Neural cell (in vitro differentiated cells): ENCODE results near the gene MDH2. TPM values are rescaled to one million over a fixed set of nuclear protein-coding genes. Genes with fewer than 3 reads are reported as not detected.

Source experiments
- H2AFZ ChIP-seq: fragments of 200-600, 300-800 bp; sonication (generic), shearing (Covaris generic); 2 replicates; pipeline ENCODE4 v1.6.0; 2014; ENCODE audit warnings: low read depth, mild to moderate bottlenecking, antibody characterized with exemption, low read length, moderate library complexity
- H3F3A ChIP-seq: fragments of 200-600 bp; shearing (Covaris generic); 2 replicates; pipeline ENCODE4 v1.6.1; 2016; ENCODE audit warnings: mild to moderate bottlenecking, moderate library complexity, mixed read lengths, antibody characterized with exemption, low read length; ENCODE audit not compliant: insufficient read depth, poor library complexity, severe bottlenecking
- H3K27ac ChIP-seq: fragments of 200-600, 300-800 bp; sonication (generic), shearing (Covaris generic); 2 replicates; pipeline ENCODE4 v1.5.1; 2014; ENCODE audit warnings: mild to moderate bottlenecking, low read length, moderate library complexity
- H3K27me3 ChIP-seq: fragments of 300-800, 200-600 bp; sonication (generic), shearing (Covaris generic); 2 replicates; pipeline ENCODE4 v1.6.0; 2014; ENCODE audit warnings: mild to moderate bottlenecking, low read depth, low read length, moderate library complexity; ENCODE audit not compliant: insufficient read depth
- H3K36me3 ChIP-seq: fragments of 300-800, 200-600 bp; sonication (generic), shearing (Covaris generic); 2 replicates; pipeline ENCODE4 v1.5.1; 2014; ENCODE audit warnings: mild to moderate bottlenecking, antibody characterized with exemption, low read length, moderate library complexity; ENCODE audit not compliant: insufficient read depth
- H3K4me2 ChIP-seq: fragments of 300-800, 200-600 bp; sonication (generic), shearing (Covaris generic); 2 replicates; pipeline ENCODE4 v1.6.0; 2014; ENCODE audit warnings: mild to moderate bottlenecking, low read length
- H3K4me3 ChIP-seq: fragments of 300-800, 200-600 bp; sonication (generic), shearing (Covaris generic); 2 replicates; pipeline ENCODE4 v1.5.1; 2014; ENCODE audit warnings: mild to moderate bottlenecking, low read length, moderate library complexity
- H3K79me2 ChIP-seq: fragments of 200-600 bp; shearing (Covaris generic); replicated peaks from 2 replicates; pipeline ENCODE4 v1.6.0; 2014; ENCODE audit warnings: mild to moderate bottlenecking, low read length, moderate library complexity; ENCODE audit not compliant: insufficient read depth
- H3K9ac ChIP-seq: fragments of 300-800, 200-600 bp; sonication (generic), shearing (Covaris generic); 2 replicates; pipeline ENCODE4 v1.6.1; 2016; ENCODE audit warnings: mild to moderate bottlenecking, low read length, mixed read lengths
- H3K9me2 ChIP-seq: fragments of 200-600 bp; shearing (Covaris generic); 2 replicates; pipeline ENCODE4 v1.6.1; 2016; ENCODE audit warnings: mild to moderate bottlenecking, low read length, mixed read lengths; ENCODE audit not compliant: insufficient read depth
- H3K9me3 ChIP-seq: fragments of 200-600, 300-800 bp; sonication (generic), shearing (Covaris generic); 2 replicates; pipeline ENCODE4 v1.6.1; 2016; ENCODE audit warnings: mild to moderate bottlenecking, mixed run types, low read length, moderate library complexity, mixed read lengths
- H4K20me1 ChIP-seq: fragments of 200-600 bp; shearing (Covaris generic); 2 replicates; pipeline ENCODE4 v1.6.1; 2016; ENCODE audit warnings: mild to moderate bottlenecking, mixed run types; ENCODE audit not compliant: insufficient read depth
- EP300 ChIP-seq: fragments of 450-650 bp; conservative IDR thresholded peaks from 2 replicates; pipeline ENCODE4 v1.6.1; 2014; ENCODE audit warnings: antibody characterized with exemption, mild to moderate bottlenecking, moderate library complexity; ENCODE audit not compliant: poor library complexity, severe bottlenecking
- EZH2 ChIP-seq: fragments of 200-600, 300-800 bp; shearing (Covaris generic), sonication (generic); IDR thresholded peaks from 2 replicates; pipeline ENCODE4 v1.6.1; 2014; ENCODE audit warnings: antibody characterized with exemption, low read length, borderline replicate concordance, mild to moderate bottlenecking; ENCODE audit not compliant: insufficient read depth, poor library complexity, severe bottlenecking
- MXI1 ChIP-seq: fragments of 450-650 bp; conservative IDR thresholded peaks from 2 replicates; pipeline ENCODE4 v1.6.1; 2014; ENCODE audit warnings: antibody characterized with exemption, mild to moderate bottlenecking; ENCODE audit not compliant: poor library complexity, severe bottlenecking
- POLR2AphosphoS5 ChIP-seq: IDR thresholded peaks from 2 replicates; pipeline ENCODE4 v1.6.1; 2012
- RAD21 ChIP-seq: fragments of 450-650 bp; conservative IDR thresholded peaks from 2 replicates; pipeline ENCODE4 v1.6.1; 2014; ENCODE audit warnings: antibody characterized with exemption, mild to moderate bottlenecking, moderate library complexity
- SMC3 ChIP-seq: fragments of 450-650 bp; conservative IDR thresholded peaks from 2 replicates; pipeline ENCODE4 v1.6.1; 2014; ENCODE audit warnings: antibody characterized with exemption, mild to moderate bottlenecking, moderate library complexity; ENCODE audit not compliant: poor library complexity
- TAF1 ChIP-seq: IDR thresholded peaks from 2 replicates; pipeline ENCODE4 v1.6.1; 2012; ENCODE audit warnings: low read depth
- polyA plus RNA-seq: library from polyadenylated mRNA; depleted of rRNA; stranded (reverse); fragments of >200 nt; gene quantifications from 2 replicates; pipeline ENCODE4 v1.2.3, GENCODE V29; 2014
- TF ChIP-seq, protein P1 (sequence below): fragments of 450-650 bp; IDR thresholded peaks from 2 replicates; pipeline ENCODE4 v1.5.1; 2014; ENCODE audit warnings: antibody characterized with exemption, mild to moderate bottlenecking, moderate library complexity; ENCODE audit not compliant: poor library complexity, severe bottlenecking
- TF ChIP-seq, protein P2 (sequence below): IDR thresholded peaks from 2 replicates; pipeline ENCODE4 v1.6.1; 2012; ENCODE audit warnings: borderline replicate concordance

The MDH2 gene
- polyA plus RNA-seq, 1 donor from 2014 or later = 60.5 TPM

DNA sequence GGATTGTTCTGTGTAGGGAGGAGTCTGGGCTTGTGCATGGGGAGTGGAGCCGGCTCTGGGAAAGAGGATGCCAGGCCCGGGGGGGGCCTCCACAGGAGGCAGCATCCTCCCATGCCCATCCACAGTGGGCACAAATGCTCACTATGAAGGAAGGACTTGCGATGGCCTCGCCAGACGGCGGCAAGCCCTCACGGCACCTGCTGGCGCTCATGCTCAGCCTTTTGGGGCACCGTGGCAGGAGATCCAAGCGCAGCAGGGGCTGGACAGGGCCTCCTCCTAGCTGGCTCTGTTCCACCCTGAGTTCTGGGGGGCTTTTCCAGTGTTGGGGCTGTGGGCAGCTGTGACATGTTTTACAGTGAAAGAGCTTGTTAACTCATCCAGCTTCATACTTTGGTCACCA is 15.2 kb downstream of the MDH2 start:
- Histone ChIP-seq H3K27ac (no peak overlapping the region), H4K20me1 (no peaks in the 10 kb centered on the region), H3K4me2 (no peak overlapping the region), H3K27me3 (no peaks in the 10 kb centered on the region), H3K9ac (no peak overlapping the region), H3K9me3 (no peaks in the 10 kb centered on the region), H3K79me2 (no peaks in the 10 kb centered on the region), H3K36me3 (no peaks in the 10 kb centered on the region), H3F3A (no peaks in the 10 kb centered on the region), H2AFZ (no peak overlapping the region), H3K4me3 (no peak overlapping the region), H3K9me2 (no peaks in the 10 kb centered on the region)
- TF ChIP-seq, protein P1, sequence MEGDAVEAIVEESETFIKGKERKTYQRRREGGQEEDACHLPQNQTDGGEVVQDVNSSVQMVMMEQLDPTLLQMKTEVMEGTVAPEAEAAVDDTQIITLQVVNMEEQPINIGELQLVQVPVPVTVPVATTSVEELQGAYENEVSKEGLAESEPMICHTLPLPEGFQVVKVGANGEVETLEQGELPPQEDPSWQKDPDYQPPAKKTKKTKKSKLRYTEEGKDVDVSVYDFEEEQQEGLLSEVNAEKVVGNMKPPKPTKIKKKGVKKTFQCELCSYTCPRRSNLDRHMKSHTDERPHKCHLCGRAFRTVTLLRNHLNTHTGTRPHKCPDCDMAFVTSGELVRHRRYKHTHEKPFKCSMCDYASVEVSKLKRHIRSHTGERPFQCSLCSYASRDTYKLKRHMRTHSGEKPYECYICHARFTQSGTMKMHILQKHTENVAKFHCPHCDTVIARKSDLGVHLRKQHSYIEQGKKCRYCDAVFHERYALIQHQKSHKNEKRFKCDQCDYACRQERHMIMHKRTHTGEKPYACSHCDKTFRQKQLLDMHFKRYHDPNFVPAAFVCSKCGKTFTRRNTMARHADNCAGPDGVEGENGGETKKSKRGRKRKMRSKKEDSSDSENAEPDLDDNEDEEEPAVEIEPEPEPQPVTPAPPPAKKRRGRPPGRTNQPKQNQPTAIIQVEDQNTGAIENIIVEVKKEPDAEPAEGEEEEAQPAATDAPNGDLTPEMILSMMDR = no peak
- TF ChIP-seq POLR2AphosphoS5 (no peak), MXI1 (no peak), EZH2 (no peak), RAD21 (no peak), SMC3 (no peak), TAF1 (no peak), EP300 (no peak)
- TF ChIP-seq, protein P2, sequence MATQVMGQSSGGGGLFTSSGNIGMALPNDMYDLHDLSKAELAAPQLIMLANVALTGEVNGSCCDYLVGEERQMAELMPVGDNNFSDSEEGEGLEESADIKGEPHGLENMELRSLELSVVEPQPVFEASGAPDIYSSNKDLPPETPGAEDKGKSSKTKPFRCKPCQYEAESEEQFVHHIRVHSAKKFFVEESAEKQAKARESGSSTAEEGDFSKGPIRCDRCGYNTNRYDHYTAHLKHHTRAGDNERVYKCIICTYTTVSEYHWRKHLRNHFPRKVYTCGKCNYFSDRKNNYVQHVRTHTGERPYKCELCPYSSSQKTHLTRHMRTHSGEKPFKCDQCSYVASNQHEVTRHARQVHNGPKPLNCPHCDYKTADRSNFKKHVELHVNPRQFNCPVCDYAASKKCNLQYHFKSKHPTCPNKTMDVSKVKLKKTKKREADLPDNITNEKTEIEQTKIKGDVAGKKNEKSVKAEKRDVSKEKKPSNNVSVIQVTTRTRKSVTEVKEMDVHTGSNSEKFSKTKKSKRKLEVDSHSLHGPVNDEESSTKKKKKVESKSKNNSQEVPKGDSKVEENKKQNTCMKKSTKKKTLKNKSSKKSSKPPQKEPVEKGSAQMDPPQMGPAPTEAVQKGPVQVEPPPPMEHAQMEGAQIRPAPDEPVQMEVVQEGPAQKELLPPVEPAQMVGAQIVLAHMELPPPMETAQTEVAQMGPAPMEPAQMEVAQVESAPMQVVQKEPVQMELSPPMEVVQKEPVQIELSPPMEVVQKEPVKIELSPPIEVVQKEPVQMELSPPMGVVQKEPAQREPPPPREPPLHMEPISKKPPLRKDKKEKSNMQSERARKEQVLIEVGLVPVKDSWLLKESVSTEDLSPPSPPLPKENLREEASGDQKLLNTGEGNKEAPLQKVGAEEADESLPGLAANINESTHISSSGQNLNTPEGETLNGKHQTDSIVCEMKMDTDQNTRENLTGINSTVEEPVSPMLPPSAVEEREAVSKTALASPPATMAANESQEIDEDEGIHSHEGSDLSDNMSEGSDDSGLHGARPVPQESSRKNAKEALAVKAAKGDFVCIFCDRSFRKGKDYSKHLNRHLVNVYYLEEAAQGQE = no peak

DNA sequence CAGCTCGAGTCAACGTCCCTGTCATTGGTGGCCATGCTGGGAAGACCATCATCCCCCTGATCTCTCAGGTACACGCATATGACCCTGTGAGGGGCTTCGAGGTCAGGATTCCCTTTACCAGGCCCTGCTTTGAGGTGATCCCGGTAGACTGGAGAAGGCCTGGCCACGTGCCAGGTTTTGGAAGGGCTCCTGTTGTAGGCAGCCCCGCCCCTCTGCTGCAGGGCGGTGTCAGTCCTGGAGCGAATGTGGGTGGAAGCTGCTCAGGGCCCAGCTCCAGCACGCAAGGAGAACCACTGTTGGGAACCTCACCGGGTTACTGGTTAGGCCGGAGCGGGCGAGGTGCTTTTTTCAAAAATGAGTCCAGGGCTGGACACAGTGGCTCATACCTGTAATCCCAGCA is 15.6 kb downstream of the MDH2 start:
- Histone ChIP-seq H3K27me3 (no peaks in the 10 kb centered on the region), H3K9me2 (no peaks in the 10 kb centered on the region), H3K9me3 (no peaks in the 10 kb centered on the region), H3K79me2 (no peaks in the 10 kb centered on the region), H3K36me3 (no peaks in the 10 kb centered on the region), H3K4me2 (no peak overlapping the region), H2AFZ (no peak overlapping the region), H4K20me1 (no peaks in the 10 kb centered on the region), H3K4me3 (no peak overlapping the region), H3K9ac (no peak overlapping the region), H3K27ac (no peak overlapping the region), H3F3A (no peaks in the 10 kb centered on the region)
- TF ChIP-seq POLR2AphosphoS5 (no peak), EP300 (no peak), TAF1 (no peak), SMC3 (no peak), MXI1 (no peak), RAD21 (no peak), EZH2 (no peak)
- TF ChIP-seq, protein P1 = no peak
- TF ChIP-seq, protein P2 = no peak
